Fibroblast of peridontal ligament (primary cell): Measurements from ENCODE around the gene COPS2.
"Not testable (repeated sequence)": the region's sequence is repeated elsewhere in the genome, so short reads cannot be mapped to it uniquely, and the experiment has no call there.

Experiments used
- DNase-seq: peaks from one replicate; pipeline ENCODE4 v3.0.0-alpha.2; 2010; ENCODE audit errors: extremely low read depth

COPS2 gene

DNA sequence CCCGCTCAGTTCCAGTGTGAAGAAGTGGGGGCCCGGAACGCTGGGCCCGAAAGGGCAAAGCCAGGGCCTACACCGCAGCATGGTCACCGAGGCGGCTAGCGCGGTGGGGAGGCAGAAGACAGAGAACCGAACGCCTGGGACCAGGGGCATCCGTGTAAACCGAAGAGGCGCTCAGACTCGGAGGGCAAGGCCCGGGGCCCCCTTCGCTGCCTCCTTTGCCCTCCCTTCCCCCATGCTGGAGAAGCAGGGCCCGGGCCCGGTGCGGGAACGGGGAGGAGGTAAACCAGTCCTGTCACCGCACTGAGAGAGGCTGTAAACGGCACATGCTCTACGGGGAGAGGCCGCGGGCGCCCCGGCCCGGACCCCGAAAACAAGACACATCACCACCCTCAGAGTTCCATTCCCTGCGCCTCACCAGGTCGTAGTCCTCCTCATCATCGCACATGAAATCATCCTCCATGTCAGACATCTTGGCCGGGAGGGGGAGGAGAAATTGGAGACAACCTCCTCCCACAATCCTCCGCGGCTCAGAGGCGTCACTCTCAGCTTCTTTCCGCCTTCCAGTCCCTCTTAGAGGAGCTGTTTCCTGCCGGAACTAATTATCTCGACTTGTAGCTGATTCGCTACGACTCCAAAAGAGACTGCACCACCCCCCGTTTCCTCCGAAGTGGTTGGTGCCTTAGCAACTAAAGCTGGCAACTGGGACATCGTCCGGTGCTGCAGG lies at the start of gene COPS2:
TSS of gene COPS2 (minus strand) at position 490 of the 724 bp plus-strand sequence. CDS start at position 469, 21 bp downstream.
- DNase-seq: peak; percentile 100

DNA sequence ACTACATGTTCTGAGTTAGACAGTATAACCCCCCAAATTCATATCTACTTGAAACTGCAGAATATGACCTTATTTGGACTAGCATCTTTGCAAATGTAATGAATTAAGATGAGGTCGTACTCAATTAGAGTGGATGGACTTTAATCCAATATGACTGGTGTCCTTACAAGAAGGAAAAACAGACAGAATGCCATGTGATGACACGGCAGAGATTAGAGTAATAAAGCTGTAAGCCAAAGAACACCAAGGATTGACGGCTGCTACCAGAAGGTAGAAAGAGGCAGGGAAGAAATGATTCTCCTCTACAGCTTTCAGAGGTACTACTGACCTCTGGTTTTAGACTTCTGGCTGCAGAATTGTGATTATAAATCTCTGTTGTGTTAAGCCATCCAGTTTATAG lies 44.9 kb upstream of the COPS2 start:
- DNase-seq: no peak

DNA sequence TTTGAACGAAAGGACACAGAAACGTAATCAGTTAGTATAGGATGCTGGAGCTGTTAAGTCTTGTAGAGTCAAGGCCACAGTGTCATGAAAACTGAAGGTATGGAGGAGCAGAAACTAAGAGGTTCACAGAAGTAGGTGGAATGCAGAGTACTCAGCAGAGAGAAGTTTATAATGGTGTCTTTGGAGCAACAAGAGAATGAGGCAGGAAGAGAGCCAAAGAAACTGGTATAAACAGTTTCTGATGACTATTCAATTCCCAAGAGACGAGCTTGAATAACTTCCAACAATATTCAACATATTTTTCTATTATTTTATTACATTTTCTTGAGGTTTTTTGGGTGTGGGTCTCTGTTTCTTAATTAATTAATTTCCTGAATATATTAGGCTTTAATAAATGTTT lies 44.3 kb upstream of the COPS2 start:
- peak; percentile 65 for DNase-seq

DNA sequence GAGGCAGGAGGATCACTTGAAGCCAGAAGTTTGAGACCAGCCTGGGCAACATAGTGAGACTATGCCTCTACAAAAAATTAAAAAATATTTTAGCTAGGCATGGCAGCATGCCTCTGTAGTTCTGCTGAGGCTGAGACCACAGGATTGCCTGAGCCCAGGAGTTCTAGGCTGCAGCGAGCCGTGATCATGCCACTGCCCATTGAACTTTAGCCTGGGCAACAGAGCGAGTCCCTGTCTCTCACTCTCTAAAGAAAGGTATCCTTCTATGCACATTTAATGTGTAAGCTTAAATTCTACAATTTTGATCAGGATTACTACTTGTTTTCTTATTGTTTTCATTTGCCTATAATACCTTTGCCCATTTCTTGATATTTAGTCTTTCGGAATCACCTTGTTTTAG lies 41.5 kb upstream of the COPS2 start:
- no peak for DNase-seq

DNA sequence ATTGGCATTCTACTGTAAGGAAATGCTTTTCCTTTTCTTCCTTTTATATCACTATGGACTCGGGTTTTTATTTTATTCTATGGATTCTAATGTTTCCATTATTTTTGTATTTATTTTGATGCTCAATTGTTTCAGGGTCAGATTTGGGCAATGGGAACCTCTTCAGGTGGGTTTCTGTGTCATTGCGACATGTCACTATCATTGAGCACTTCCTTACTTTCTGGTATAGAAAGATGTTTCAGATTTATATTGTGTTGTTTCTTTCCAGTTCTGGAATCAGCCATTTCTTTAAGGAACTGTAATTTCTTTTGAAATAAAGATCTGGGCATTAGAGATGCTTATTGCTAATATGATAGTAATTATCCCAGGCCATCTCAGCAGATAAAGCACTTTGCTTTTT lies 36.5 kb upstream of the COPS2 start:
- no peak for DNase-seq

DNA sequence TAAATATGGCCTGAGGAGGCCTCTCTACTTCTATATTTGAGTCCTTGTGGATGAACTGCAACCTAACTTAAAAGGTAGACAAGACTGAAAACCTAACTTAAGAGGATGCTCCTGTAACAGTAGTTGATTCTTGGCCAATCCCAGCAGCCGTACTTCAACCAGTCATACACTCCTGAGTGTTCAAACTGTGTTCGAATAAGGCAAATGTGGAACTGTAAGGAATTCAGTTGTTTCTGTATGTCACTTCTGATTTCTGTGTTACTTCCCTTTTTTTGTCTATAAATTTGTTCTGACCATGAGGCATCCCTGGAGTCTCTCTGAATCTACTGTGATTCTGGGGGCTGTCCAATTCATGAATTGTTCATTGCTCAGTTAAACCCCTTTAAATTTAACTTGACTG lies 35.2 kb upstream of the COPS2 start:
- DNase-seq: no peak

DNA sequence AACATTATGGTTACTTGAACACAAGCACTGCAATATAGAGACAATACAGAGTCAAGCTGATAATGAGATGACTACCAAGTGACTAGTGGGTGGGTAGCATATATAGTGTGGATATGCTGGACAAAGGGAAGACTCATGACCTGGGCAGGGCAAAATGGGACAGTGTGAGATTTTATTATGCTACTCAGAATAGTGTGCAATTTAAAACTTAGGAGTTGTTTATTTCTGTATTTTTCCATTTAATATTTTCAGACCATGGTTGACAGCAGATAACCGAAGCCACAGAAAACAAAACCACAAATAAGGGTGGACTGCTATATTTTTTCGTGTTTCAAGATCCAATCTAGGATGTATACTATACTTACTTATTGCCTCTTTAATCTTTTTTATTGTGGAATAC lies 34.2 kb upstream of the COPS2 start:
- DNase-seq: no peak

DNA sequence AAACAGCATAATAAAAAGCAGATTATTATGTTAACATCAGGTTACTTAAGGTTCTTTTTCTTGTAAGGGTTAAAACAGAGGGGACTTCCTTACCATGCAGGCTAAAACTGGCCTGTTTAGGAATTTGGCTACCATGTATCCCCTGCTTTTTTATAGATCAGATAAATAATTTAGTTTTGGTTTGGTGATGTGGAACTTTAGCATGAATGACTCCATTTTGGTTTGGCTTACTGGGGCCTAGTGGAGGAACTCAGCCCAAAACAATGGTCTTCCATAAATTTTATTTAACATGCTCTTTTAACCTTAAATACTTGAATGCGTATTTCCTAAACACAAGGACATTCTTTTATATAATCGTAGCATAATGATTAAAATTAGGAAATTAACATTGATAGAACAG lies 33.5 kb upstream of the COPS2 start:
- no peak for DNase-seq

DNA sequence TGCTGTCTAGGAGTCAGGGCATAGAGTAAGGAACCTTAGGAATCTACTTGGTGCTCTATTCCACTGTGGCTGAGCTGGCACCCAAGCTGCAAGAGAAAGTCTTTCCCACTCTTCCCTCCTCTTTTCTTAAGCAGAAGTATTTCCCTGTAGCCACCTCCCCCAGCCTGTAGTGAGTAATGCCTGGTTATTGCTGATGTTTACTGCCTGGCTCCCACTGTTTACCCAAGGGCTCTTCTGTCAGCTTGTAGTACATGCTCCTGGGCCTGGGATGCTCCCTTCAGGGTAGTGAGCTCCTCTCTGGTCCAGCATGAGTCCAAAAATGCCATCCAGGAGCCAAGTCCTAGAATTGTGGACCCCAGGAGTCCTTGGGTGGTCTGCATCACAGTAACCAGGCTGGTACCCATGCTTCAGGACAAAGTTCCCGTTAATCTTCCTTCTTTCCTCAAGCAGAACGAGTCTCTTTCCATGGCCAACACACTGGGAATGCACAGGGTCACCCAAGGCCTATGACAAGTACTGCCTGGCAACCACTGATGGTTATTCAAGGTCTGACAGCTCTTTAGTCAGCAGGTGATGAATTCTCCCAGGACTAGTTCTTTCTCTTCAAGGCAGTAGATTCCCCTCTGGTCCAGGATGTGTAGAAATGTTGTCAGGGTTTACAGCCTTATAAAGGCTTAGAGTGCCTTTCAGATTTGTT lies 32.3 kb upstream of the COPS2 start:
- peak; percentile 37 for DNase-seq

DNA sequence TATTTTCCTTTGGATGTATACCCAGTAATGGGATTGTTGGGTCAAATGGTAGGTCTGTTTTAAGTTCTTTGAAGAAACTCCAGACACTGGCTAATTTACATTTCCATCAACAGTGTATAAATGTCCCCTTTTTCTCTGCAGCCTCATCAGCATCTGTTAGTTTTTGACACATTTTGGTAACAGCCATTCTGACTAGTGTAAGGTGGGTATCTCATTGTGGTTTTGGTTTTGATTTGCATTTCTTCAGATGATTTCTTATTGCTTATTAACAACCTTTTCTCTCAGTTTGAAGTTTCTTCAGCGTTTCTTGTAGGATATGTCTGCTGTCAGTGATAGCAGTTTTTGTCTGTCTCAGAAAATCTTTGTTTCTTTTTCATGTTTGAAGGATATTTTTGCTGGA lies 30.1 kb upstream of the COPS2 start:
- DNase-seq: no peak

DNA sequence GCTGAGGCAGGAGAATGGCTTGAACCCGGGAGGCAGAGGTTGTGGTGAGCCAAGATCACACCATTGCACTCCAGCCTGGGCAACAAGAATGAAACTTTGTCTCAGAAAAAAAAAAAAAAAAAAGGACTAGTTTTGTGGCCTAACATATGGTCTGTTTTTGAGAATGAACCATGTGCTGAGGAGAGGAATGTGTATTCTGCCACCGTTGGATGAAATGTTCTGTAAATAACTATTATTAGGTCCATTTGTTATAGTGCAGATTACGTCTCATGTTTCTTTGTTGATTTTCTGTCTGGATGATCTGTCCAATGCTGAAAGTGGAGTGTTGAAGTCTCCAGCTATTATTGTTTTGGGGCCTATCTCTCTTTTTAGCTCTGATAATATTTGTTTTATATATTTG lies 28.3 kb upstream of the COPS2 start:
- not testable (repeated sequence) for DNase-seq

DNA sequence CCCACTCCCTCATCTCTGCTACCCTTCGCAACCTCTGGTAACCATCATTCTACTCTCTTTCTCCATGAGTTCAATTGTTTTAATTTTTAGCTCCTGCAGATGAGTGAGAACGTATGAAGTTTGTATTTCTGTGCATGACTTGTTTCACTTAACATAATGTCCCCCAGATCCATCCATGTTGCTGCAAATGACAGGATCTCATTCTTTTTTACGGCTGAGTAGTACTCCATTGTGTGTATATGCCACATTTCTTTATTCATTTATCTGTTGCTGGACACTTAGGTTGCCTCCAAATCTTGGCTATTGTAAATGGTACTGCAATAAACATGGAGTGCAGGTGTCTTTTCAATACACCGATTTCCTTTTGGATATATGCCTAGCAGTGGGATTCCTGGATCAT lies 26.7 kb upstream of the COPS2 start:
- DNase-seq: no peak

DNA sequence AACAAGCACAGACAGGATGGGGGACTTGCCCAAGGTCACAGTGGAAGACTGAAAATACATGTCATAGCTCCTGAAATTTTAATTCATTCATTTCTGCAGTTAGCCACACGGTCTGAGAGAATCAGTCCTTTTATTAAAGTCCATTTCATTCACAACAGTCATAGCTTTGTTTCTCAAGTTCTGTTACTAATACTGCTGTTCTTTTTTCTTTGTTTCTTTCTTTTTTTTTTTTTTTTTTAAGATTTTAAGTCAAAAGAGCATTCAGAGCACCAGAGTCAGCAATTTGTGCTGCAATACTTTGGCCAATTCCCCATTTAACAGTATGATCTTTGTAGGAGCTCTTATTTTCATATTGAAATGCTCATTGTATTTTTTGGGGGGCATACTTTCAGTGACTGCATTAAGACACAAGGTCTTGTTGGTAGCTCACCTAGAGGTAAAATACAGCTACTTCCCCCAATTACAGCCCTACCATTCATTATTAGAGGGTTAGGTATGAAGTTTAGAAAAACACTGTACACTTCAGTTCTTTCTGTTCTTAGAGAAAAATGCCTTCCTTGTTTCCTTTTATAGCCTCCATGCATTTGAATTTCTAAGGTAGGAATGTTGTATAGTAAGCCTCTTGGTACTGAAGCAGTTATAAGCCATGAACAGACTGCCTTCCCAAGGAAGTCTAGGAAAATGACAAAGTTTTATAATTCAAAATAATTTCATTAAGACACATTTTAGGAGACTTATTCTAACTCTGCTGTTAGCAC lies 24.2 kb upstream of the COPS2 start:
- no peak for DNase-seq

DNA sequence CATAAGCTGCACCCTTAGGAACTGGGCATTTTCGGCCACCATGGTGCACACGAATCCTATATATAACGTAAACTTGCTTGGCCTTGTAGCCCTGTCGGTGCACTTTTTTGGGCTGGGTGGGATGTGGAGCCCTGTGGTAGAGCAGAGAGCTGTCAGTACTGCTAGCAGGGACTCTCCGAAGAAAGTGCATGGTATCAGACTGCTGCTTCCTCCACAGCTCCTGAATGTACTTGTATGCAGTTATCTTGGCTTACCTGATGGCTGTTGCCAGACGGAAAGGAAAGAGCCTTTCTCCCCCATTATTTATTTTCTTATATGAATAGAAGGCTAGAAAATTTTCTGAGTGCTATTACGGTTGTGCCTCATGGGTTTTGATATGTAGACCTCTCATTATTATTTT lies 23.1 kb upstream of the COPS2 start:
- no peak for DNase-seq

DNA sequence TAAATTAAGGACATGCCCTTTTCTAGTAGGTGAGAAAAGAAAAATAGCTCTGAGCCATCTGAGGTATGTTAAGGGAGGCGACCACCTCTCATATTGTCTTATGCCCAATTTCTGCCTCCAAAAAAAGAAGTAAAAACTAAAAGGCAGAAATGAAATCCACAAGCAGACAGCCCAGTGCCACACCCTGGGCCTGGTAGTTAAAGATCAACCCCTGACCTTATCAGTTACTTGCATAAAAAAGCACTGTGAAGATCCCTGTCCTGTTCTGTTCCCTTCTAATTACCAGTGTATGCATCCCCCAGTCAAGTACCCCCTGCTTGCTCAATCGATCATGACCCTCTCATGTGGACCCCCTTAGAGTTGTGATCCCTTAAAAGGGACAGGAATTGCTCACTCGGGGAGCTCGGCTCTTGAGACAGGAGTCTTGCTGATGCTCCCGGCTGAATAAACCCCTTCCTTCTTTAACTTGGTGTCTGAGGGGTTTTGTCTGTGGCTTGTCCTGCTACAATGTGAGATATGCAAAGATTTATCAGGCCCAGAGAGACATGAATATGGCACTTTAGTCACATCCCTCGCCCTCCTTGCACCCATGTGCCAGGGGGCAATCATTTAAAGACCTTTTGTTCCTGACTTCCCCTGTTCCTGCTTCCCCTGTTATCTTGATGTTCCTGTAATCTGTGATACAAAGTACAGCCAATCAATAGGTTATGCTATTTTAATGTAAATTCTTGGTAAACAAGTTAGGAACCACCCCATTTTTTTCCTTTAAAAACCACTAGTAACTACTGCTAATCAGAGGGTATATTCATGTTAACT lies 20.4 kb upstream of the COPS2 start:
- DNase-seq: not testable (repeated sequence)

DNA sequence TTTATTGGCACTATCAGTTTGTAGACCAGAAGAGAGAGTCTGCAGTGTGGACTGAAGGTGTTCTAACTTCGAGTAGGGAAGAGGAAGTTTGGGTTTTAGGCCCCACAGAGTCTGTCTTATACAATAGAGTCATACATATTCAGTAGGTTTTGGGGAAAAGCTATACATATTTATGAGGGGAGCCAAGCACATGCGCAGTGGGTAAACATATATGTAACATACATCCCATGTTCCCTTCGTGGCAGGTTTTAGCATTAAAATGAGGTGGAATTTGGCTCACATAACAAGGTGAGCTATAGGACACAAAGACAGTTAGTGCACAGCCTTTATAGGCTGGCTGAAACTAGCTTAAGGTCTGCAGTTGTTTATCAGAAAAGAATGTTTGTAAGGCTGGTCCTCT lies 19.5 kb upstream of the COPS2 start:
- no peak for DNase-seq

DNA sequence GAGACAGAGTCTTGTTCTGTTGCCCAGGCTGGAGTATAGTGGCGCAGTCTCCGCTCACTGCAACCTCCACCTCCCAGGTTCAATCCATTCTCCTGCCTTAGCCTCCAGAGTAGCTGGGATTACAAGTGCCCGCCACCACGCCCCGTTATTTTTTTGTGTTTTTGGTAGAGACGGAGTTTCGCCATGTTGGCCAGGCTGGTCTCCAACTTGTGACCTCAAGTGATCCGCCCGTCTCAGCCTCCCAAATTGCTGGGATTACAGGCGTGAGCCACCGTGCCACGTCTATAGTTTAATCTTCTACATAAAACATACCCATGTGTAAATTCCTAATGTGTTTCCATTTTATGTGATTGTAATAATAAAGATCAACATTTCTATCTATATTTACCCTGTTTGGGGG lies 16.4 kb upstream of the COPS2 start:
- DNase-seq: no peak

DNA sequence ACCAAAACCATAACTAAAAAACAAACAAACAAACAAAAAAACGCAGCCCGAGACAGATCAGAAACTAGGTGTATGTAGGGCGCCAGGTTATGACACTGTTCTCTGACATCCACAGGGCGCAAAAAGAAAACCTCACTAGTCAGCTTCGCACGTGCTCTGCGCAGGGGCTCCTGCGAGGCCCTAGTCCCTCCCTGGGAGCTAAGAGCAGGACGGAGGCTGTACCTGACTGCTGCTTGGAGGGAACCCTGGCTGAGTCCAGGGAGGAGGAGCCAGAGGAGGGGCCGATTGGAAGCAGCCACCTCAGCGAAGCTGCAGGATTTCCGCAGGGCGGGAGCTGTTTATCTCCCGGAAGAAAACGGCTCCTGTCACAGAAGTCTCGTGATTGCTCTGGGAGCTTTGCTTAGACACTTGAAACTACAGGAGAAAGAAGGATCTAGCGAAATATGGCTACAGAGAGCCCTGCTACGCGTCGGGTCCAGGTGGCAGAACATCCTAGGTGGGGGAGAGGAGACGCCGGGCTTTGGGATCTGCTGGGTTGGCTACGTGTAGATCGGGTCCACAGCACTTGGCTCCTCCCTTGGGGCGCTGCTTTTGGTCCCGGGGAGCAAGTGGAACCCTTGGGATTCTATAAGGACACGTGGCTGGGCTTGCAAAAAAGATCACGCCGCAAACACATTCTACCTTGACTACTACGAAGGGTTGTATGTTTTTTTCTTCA lies 14.6 kb upstream of the COPS2 start, which contains the start of gene GALK2:
TSS of gene GALK2 (plus strand) at position 368 of the 718 bp plus-strand sequence. CDS start at position 444, 76 bp downstream.
- DNase-seq: peak; percentile 78

DNA sequence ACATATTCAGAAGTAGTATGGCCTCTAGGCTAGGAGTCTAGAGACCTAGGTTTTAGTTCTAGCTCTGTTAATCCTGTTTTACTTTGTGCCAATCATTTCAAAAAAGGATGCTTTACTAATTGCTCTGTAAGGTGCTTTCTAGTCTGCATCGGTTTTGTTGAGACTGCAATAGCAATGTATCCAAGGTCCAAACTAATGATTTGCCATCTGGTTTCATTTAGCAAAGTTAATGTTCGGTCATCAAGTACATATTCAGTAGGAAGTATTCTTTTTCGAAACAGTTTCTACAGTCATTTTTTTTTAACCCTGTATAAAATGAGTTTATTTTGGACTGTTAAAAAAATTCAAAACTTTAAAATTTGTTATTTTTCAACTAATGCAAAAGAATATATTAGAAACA lies 12.6 kb upstream of the COPS2 start:
- peak; percentile 63 for DNase-seq

DNA sequence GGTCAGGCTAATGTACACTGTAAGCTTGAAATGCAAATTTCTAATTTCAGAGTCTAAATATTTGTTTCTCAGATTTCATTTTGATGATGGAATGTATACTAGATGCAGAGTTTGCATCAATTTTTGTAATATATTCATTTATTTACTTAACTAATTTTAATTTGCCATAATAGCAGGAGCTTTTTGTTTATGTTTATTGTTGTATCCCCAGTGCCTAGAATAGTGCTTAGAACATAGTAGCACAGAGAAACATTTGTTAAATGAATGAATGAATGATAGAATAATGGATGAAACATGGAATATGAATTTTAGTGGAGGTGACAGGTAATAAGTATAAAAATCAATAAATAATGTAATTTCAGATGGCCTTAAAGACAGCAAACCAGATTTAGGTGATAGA lies 9.5 kb upstream of the COPS2 start:
- DNase-seq: no peak

DNA sequence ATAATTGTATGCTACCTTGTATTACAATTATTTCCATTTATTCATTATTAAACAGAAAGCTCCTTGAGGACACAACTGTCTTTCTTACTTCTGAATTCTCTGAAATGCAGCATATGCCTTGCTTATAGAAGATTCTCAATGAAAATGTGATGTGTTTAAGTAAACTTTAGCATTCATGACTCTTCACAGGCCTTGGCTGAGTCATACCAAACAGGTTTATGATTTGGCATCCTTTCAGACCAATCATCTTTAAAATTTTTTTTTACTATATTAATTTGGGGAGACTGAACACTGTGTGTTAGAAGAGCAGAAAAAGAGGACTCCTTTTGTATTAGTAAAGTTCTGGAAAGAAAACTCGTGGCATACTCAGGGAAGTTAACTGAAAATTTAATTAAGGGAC lies 8.3 kb upstream of the COPS2 start:
- no peak for DNase-seq
